A549 (cell line): ENCODE measurements around the gene GNB4. TPM values are rescaled to one million over a fixed set of nuclear protein-coding genes. Genes with fewer than 3 reads are reported as not detected.
A peak's percentile ranks its signal among the peaks of the same experiment; 100 is the strongest.

Experiments
- ATAC-seq, 2 experiments: fragments of 200-7000 bp in 1 of 2; fragments of >200 bp in 1 of 2; cut with Nextera tagmentation in 1 of 2; cut with Tn5 transposase in 1 of 2; 3 replicates each; pipeline versions ENCODE4 v1.8.0 to v1.9.1; 2018 to 2020; ENCODE audit warnings: mild to moderate bottlenecking in 1 of 2, moderate library complexity in 1 of 2
- CTCF ChIA-PET: fragments of 300-600 bp; sonication (Branson Sonifier 250); formaldehyde crosslinking; extraction: SDS; loops from one replicate; lab custom pipeline; 2021; ENCODE audit warnings: antibody characterized with exemption, inconsistent platforms; lab: Yijun Ruan, JAX
- POLR2A ChIA-PET: fragments of 350-600 bp; formaldehyde crosslinking; extraction: SDS; loops from one replicate; lab custom pipeline; 2021; ENCODE audit warnings: antibody characterized with exemption, inconsistent platforms; lab: Yijun Ruan, JAX
- DNase-seq, 2 experiments: peaks; one replicate each; pipeline versions ENCODE4 v3.0.0 to v3.0.0-alpha.2; 2011 to 2016; ENCODE audit warnings: low read depth in 1 of 2, low spot score in 1 of 2
- FAIRE-seq: peaks from 2 replicates; lab custom pipeline; 2011; peaks lifted over from hg19 to GRCh38; lab: Jason Lieb, UNC
- H3K27ac ChIP-seq, 2 experiments: fragments of >200 bp; sonication (Bioruptor Twin); formaldehyde crosslinking; 3 replicates each; pipeline ENCODE4 v1.5.1; 2016 to 2017
- H3K4me1 ChIP-seq: fragments of >200 bp; sonication (Bioruptor Twin); formaldehyde crosslinking; 3 replicates; pipeline ENCODE4 v1.6.1; 2016
- H3K4me2 ChIP-seq: fragments of >200 bp; sonication (Bioruptor Twin); formaldehyde crosslinking; 3 replicates; pipeline ENCODE4 v1.6.1; 2016
- H3K4me3 ChIP-seq: fragments of >200 bp; sonication (Bioruptor Twin); formaldehyde crosslinking; 3 replicates; pipeline ENCODE4 v1.5.1; 2016
- H3K9me3 ChIP-seq: fragments of >200 bp; sonication (Bioruptor Twin); formaldehyde crosslinking; 3 replicates; pipeline ENCODE4 v1.6.1; 2016
- CBX8 ChIP-seq: fragments of 200-600 bp; sonication (generic); IDR thresholded peaks from 2 replicates; pipeline ENCODE4 v1.6.1; 2016
- EHF ChIP-seq: fragments of 250-450 bp; sonication (Bioruptor Pico); IDR thresholded peaks from 2 replicates; pipeline ENCODE4 v1.5.0; 2020; ENCODE audit warnings: mild to moderate bottlenecking
- FOSB ChIP-seq: fragments of 250-450 bp; sonication (Bioruptor Pico); IDR thresholded peaks from 2 replicates; pipeline ENCODE4 v1.5.0; 2020; ENCODE audit warnings: mild to moderate bottlenecking, moderate library complexity
- HES2 ChIP-seq: fragments of >200 bp; sonication (Bioruptor Twin); formaldehyde crosslinking; IDR thresholded peaks from 2 replicates; pipeline ENCODE4 v1.6.1; 2016
- JUN ChIP-seq, 2 experiments: fragments of >200 bp; sonication (Bioruptor Twin); formaldehyde crosslinking; IDR thresholded peaks; 2 replicates in 1 of 2; 3 replicates in 1 of 2; pipeline ENCODE4 v1.6.1; 2016 to 2017
- MYC ChIP-seq: IDR thresholded peaks from 2 replicates; pipeline ENCODE4 v1.6.1; 2012; ENCODE audit warnings: mild to moderate bottlenecking, inconsistent platforms, low read length, improper control_type of control experiment, borderline replicate concordance
- POLR2A ChIP-seq: IDR thresholded peaks from 2 replicates; pipeline ENCODE4 v1.6.1; 2012; ENCODE audit warnings: mild to moderate bottlenecking, low read length
- POLR2AphosphoS2 ChIP-seq: conservative IDR thresholded peaks from 2 replicates; pipeline ENCODE4 v1.6.1; 2012; ENCODE audit warnings: low read length, improper control_type of control experiment, inconsistent platforms
- SREBF2 ChIP-seq: fragments of 450-650 bp; IDR thresholded peaks from 2 replicates; pipeline ENCODE4 v1.6.1; 2014; ENCODE audit warnings: mild to moderate bottlenecking, moderate library complexity
- USF2 ChIP-seq: fragments of 450-650 bp; IDR thresholded peaks from 2 replicates; pipeline ENCODE4 v1.6.1; 2014; ENCODE audit warnings: antibody characterized with exemption
- WGBS: methylation state at CpG from one replicate; pipeline ENCODE4 v1.1.6; 2017; ENCODE audit errors: missing lambda C conversion rate; 5-methylcytosine and 5-hydroxymethylcytosine counted together
- polyA plus RNA-seq, 4 experiments: library from polyadenylated mRNA; depleted of rRNA in 3 of 4; stranded (reverse); fragments of >200 nt; fragmentation: RNase III in 1 of 4; extraction: RNeasy Plus Mini Kit Qiagen cat#74134 plus additional on column Dnase treatment in 1 of 4; gene quantifications; 2 replicates in 3 of 4; 3 replicates in 1 of 4; pipeline ENCODE4 v1.2.3, GENCODE V29; 2011 to 2017
- TF ChIP-seq, protein P1 (sequence below): IDR thresholded peaks from 2 replicates; pipeline ENCODE4 v1.6.1; 2012; ENCODE audit warnings: low read depth, borderline replicate concordance
- TF ChIP-seq, protein P2 (sequence below): fragments of 250-450 bp; sonication (Bioruptor Pico); IDR thresholded peaks from 2 replicates; pipeline ENCODE4 v1.5.0; 2020; ENCODE audit warnings: low read depth, mild to moderate bottlenecking, moderate library complexity
- TF ChIP-seq, protein P3 (sequence below): IDR thresholded peaks from 2 replicates; pipeline ENCODE4 v1.6.1; 2012

Gene GNB4
- polyA plus RNA-seq, 2 of the 4 experiments (the other 2 are of a cell fraction): 10.9 to 22.7 TPM

GRCh38 chr3:179375091-179375999 lies 75.9 kb downstream of the GNB4 start:
- no peak for FAIRE-seq
- ChIA-PET CTCF (interaction anchor here (1.4 kb wide), 1 partner anchor 54 kb away, joined by 3 read pairs; no protein-coding TSS in a partner anchor), POLR2A (no interaction called here)
- ATAC-seq: no peak
- H3K9me3 ChIP-seq: no peaks in the 10 kb centered on the region
- no peak overlapping the region for H3K4me2 ChIP-seq
- TF ChIP-seq, protein P1, sequence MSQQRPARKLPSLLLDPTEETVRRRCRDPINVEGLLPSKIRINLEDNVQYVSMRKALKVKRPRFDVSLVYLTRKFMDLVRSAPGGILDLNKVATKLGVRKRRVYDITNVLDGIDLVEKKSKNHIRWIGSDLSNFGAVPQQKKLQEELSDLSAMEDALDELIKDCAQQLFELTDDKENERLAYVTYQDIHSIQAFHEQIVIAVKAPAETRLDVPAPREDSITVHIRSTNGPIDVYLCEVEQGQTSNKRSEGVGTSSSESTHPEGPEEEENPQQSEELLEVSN: no peak
- TF ChIP-seq SREBF2 (no peak), USF2 (no peak), CBX8 (no peak), MYC (no peak), JUN (IDR thresholded peaks at IDR 0.05) (no peak)
- TF ChIP-seq, protein P2, sequence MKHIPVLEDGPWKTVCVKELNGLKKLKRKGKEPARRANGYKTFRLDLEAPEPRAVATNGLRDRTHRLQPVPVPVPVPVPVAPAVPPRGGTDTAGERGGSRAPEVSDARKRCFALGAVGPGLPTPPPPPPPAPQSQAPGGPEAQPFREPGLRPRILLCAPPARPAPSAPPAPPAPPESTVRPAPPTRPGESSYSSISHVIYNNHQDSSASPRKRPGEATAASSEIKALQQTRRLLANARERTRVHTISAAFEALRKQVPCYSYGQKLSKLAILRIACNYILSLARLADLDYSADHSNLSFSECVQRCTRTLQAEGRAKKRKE (CRISPR knock-in tag): no peak
- H3K4me1 ChIP-seq: no peaks in the 10 kb centered on the region
- no peak overlapping the region for H3K27ac ChIP-seq
- DNase-seq: no peak
- H3K4me3 ChIP-seq: no peak overlapping the region
- WGBS: 85% methylated on average over 12 of the region's 12 CpGs

- Histone ChIP-seq H3K4me2 (no peak overlapping the region), H3K4me3 (no peak overlapping the region), H3K9me3 (no peaks in the 10 kb centered on the region), H3K27ac (no peak overlapping the region), H3K4me1 (no peaks in the 10 kb centered on the region)
- no peak for FAIRE-seq
- 92% methylated on average over 6 of the region's 6 CpGs for WGBS
- CTCF ChIA-PET: interaction anchor here (0.6 to 1.4 kb wide), 3 partner anchors 12 to 52 kb away, joined by 3 to 6 read pairs (median 3); no protein-coding TSS in a partner anchor
- ATAC-seq: peak in 1 of 2 experiments; percentile 38; a peak in 1 of 6 replicates
- POLR2A ChIA-PET: no interaction called here
- TF ChIP-seq, protein P3, sequence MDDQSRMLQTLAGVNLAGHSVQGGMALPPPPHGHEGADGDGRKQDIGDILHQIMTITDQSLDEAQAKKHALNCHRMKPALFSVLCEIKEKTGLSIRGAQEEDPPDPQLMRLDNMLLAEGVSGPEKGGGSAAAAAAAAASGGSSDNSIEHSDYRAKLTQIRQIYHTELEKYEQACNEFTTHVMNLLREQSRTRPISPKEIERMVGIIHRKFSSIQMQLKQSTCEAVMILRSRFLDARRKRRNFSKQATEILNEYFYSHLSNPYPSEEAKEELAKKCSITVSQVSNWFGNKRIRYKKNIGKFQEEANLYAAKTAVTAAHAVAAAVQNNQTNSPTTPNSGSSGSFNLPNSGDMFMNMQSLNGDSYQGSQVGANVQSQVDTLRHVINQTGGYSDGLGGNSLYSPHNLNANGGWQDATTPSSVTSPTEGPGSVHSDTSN: no peak
- TF ChIP-seq EHF (CRISPR knock-in tag) (no peak), POLR2A (no peak), POLR2AphosphoS2 (no peak), FOSB (no peak)
- peak in 1 of 2 experiments; percentile 3 for DNase-seq
Observed at GRCh38 chr3:179373938-179374337, 77.3 kb downstream of the GNB4 start.

DNA sequence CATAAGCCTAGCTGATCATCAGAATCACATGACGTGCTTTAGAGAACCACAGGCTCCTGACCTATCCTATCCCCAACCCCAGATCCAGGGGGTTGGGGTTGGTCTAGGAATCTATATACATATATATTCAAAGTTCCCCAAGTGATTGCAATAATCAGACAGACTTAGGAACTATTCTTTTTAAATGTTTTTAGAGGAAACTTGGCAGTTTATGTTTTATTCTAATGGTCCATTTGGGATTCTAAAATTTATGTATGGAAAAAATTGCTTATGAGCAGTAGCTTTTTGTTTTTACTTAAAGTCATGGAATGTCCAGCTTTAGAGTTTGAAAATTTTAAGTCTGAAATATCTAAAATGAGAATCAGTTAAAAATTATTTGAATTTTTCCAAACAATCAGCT lies 81.6 kb downstream of the GNB4 start:
- DNase-seq: no peak
- TF ChIP-seq HES2: no peak
- TF ChIP-seq, protein P3: no peak
- H3K27ac ChIP-seq: no peak overlapping the region
- no peak for ATAC-seq
- H3K4me3 ChIP-seq: no peak overlapping the region
- no peaks in the 10 kb centered on the region for H3K4me1 ChIP-seq
- no peak overlapping the region for H3K4me2 ChIP-seq
- no peaks in the 10 kb centered on the region for H3K9me3 ChIP-seq
- ChIA-PET POLR2A (no interaction called here), CTCF (interaction anchor here (0.7 kb wide), 1 partner anchor 354 kb away, joined by 4 read pairs; no protein-coding TSS in a partner anchor)
- FAIRE-seq: no peak
- WGBS: 86% methylated on average over 1 of the region's 1 CpG
